ENCODE results near the gene ATAD3C.

- TF ChIP-seq POLR2A (IDR thresholded peaks at IDR 0.05) = no peak
- no peak for TF ChIP-seq CTCF (IDR thresholded peaks at IDR 0.05)
- TF ChIP-seq POLR2AphosphoS5 (IDR thresholded peaks at IDR 0.05) = no peak
- no peak for TF ChIP-seq EP300 (IDR thresholded peaks at IDR 0.05)
These were observed 33.7 kb upstream of the ATAD3C start for GRCh38 chr1:1415751-1416150.

All from sigmoid colon (tissue), 4 donors.